K562 (cell line): ENCODE results near the gene NUP43. TPM values are rescaled to one million over a fixed set of nuclear protein-coding genes. Genes with fewer than 3 reads are reported as not detected.

Experiments used
- HIVEP1 ChIP-seq: fragments of 250-450 bp; sonication (Bioruptor Pico); IDR thresholded peaks from 2 replicates; pipeline ENCODE4 v1.4.0; 2020; ENCODE audit warnings: mild to moderate bottlenecking
- HNRNPH1 ChIP-seq: fragments of 200-400 bp; formaldehyde crosslinking; optimal IDR thresholded peaks from 2 replicates; pipeline ENCODE3; 2017; ENCODE audit warnings: low read depth, mild to moderate bottlenecking, low read length, moderate library complexity
- MAX ChIP-seq: sonication (generic); formaldehyde crosslinking; IDR thresholded peaks from 2 replicates; pipeline ENCODE4 v1.9.0; 2022; ENCODE audit warnings: mild to moderate bottlenecking, missing genetic modification reagents
- NFXL1 ChIP-seq: fragments of 450-650 bp; formaldehyde crosslinking; IDR thresholded peaks from 2 replicates; pipeline ENCODE4 v1.4.0; 2021; ENCODE audit warnings: mild to moderate bottlenecking
- NUFIP1 ChIP-seq: fragments of 450-650 bp; IDR thresholded peaks from 2 replicates; pipeline ENCODE4 v1.6.1; 2018; ENCODE audit not compliant: partially characterized antibody
- PHF20 ChIP-seq: fragments of 450-650 bp; IDR thresholded peaks from 2 replicates; pipeline ENCODE4 v1.6.1; 2018; ENCODE audit not compliant: partially characterized antibody
- POLR3A ChIP-seq: IDR thresholded peaks from 2 replicates; pipeline ENCODE4 v1.6.1; 2011; ENCODE audit warnings: borderline replicate concordance, mild to moderate bottlenecking, moderate library complexity; ENCODE audit not compliant: insufficient read length, insufficient read depth; ENCODE audit errors: extremely low read depth
- PRMT5 ChIP-seq: sonication (generic); formaldehyde crosslinking; IDR thresholded peaks from 2 replicates; pipeline ENCODE4 v1.5.0; 2020; ENCODE audit warnings: missing genetic modification reagents
- SMARCC2 ChIP-seq: fragments of 450-650 bp; IDR thresholded peaks from 2 replicates; pipeline ENCODE4 v1.6.1; 2017; ENCODE audit warnings: antibody characterized with exemption, moderate library complexity, mild to moderate bottlenecking, low read depth
- SMARCE1 ChIP-seq: fragments of 450-650 bp; IDR thresholded peaks from 2 replicates; pipeline ENCODE4 v1.7.1; 2016; ENCODE audit warnings: mild to moderate bottlenecking
- TCFL5 ChIP-seq: fragments of 250-450 bp; sonication (Bioruptor Pico); conservative IDR thresholded peaks from 2 replicates; pipeline ENCODE4 v1.6.1; 2021; ENCODE audit warnings: mild to moderate bottlenecking, moderate library complexity, matching md5 sums
- ZBTB1 ChIP-seq: sonication (generic); formaldehyde crosslinking; IDR thresholded peaks from 2 replicates; pipeline ENCODE4 v1.8.1; 2023; ENCODE audit warnings: missing genetic modification reagents, low read depth, mild to moderate bottlenecking, borderline replicate concordance
- ZBTB33 ChIP-seq: sonication (generic); formaldehyde crosslinking; IDR thresholded peaks from 2 replicates; pipeline ENCODE4 v1.8.1; 2023; ENCODE audit warnings: mild to moderate bottlenecking, missing genetic modification reagents
- ZBTB40 ChIP-seq, 2 experiments: fragments of 450-650 bp in 1 of 2; sonication (generic) in 1 of 2; formaldehyde crosslinking in 1 of 2; IDR thresholded peaks; 2 replicates each; pipeline versions ENCODE4 v1.7.1 to v1.9.0; 2016 to 2022; ENCODE audit warnings: inconsistent platforms in 1 of 2, mild to moderate bottlenecking in 1 of 2, missing genetic modification reagents in 1 of 2
- ZKSCAN3 ChIP-seq: fragments of 250-450 bp; sonication (Bioruptor Pico); IDR thresholded peaks from 2 replicates; pipeline ENCODE4 v1.4.0; 2020
- polyA plus RNA-seq, 8 experiments: library from polyadenylated mRNA; depleted of rRNA in 4 of 8; stranded (reverse) in 5 of 8; unstranded in 3 of 8; fragments of >200 nt; fragmentation: Nextera tagmentation in 2 of 8; fragmentation: Illumina TruSeq in 1 of 8; extraction: Ambion mirVana in 2 of 8; extraction: Trizol in 1 of 8; gene quantifications; 2 replicates each; pipeline versions ENCODE4 v1.2.1 to v1.2.3, GENCODE V29; 2011 to 2014; ENCODE audit warnings: inconsistent platforms in 1 of 8, missing spikeins in 1 of 8
- total RNA-seq, 7 experiments: library from RNA; depleted of rRNA in 6 of 7; stranded (reverse); fragments of >200 nt in 6 of 7; fragmentation: Illumina TruSeq in 2 of 7; extraction: Trizol in 2 of 7; gene quantifications; 2 replicates each; pipeline versions ENCODE4 v1.2.1 to v1.2.3, GENCODE V29; 2011 to 2021; ENCODE audit warnings: low replicate concordance in 1 of 7

NUP43 gene
- total and polyA plus RNA-seq, 9 of the 15 experiments (the other 6 are each of a cell fraction or from before 2014, with no cell fraction given) = 28.9 to 136 (median 67.4) TPM

GRCh38 chr6:149717588-149718458 lies 28.5 kb downstream of the NUP43 start, which contains the start of gene LATS1 (continued):
- peak; percentile 90 for TF ChIP-seq ZBTB40 (IDR thresholded peaks at IDR 0.05)
- TF ChIP-seq ZBTB40 (CRISPR knock-in tag; IDR thresholded peaks at IDR 0.05) = no peak; the same call in 1 of the 2 replicates
- peak; percentile 73; the same call in 1 of the 2 replicates for TF ChIP-seq ZBTB1 (CRISPR knock-in tag)
- peak; percentile 49; the same call in 1 of the 2 replicates for TF ChIP-seq SMARCC2
- peak; percentile 80 for TF ChIP-seq PHF20
- TF ChIP-seq ZBTB33 (CRISPR knock-in tag) = peak; percentile 48; the same call in 1 of the 2 replicates
- TF ChIP-seq POLR3A = no peak
- no peak for TF ChIP-seq TCFL5 (CRISPR knock-in tag)
- TF ChIP-seq NUFIP1 = peak; percentile 14
- no peak for TF ChIP-seq NFXL1 (CRISPR knock-in tag)
- TF ChIP-seq HIVEP1 (CRISPR knock-in tag) = no peak
- TF ChIP-seq HNRNPH1 = no peak
- no peak for TF ChIP-seq ZKSCAN3
- no peak; the same call in 1 of the 2 replicates for TF ChIP-seq PRMT5 (CRISPR knock-in tag)
- TF ChIP-seq MAX (CRISPR knock-in tag) = peak; percentile 76; the same call in 1 of the 2 replicates
- TF ChIP-seq SMARCE1 = peak; percentile 76
